ENCODE results near the gene C19orf44.
"Not testable (repeated sequence)": the region's sequence is repeated elsewhere in the genome, so short reads cannot be mapped to it uniquely, and the experiment has no call there.

Gene C19orf44

DNA sequence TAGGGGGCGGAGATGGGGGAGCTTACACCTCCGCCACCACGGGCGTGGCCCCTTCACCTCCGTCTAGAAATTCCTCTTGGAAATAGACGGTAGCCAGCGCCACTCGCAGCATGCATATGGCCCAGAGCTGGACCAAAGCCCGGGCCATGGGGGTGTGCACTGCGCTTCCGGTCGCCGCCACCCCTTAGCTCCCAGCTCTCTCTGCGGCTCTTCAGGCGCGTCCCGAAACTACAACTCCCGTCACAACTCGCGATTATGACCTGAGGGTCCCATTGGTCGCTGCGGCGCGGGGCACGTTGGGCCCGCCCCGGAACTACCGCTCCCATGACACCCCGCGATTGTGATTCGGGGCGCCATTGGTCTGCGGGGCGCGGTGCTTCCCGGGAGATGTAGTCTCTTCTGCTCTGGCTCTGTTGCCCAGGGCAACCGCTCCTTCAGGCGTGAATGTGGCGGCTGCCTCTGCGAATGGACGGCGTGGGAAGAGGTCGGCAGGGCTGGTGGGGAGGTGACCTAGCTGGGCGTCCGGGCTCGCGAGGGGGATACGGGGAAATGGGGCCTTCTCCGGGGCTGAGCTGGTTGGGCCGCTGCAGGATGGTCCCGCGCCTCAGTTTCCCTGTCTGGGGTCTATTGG is at the start of gene C19orf44, which contains the start of gene CALR3:
Gene C19orf44, plus strand, starts transcription at position 413 of the 631 bp plus-strand sequence. CDS start 4,399 bp downstream, outside the sequence.
Gene CALR3, minus strand, starts transcription at position 186 of the 631 bp plus-strand sequence. Its CDS starts 38 bp downstream, at position 148.
- in situ Hi-C loops (cut with MboI; ENCODE audit: low sequenced_read_pairs): no loop called here

DNA sequence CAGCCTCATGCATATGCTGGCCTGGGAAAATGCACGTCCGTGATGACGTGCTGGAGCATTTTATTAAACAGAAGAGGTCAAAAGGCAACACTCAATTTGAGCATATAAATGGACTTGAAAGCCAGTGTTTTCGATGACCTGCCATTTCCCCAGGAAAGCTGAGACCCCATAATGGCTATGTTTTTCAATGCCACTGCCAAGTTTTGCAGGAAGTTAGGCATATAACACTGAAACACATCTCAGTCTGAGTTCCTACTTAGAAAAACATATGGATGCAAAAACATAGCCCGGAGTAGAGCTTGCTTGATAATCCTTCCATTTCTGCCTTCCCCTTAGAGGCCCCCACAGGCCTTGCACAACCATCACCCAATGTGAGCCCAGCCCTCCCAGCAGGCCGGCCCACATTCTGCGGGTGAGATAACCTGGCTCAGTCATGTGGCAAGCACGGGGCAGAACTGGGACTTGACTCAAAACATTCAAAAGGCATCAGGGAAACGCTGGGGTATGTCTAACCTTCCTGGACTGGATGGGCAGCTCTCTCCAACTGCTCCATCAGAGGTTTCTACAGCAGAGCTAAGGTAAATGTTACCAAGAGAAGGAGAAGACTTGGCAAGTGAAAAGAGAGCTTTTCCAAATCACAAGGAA is 49.3 kb upstream of the C19orf44 start:
- in situ Hi-C loops (cut with MboI; ENCODE audit: low sequenced_read_pairs): no loop called here

DNA sequence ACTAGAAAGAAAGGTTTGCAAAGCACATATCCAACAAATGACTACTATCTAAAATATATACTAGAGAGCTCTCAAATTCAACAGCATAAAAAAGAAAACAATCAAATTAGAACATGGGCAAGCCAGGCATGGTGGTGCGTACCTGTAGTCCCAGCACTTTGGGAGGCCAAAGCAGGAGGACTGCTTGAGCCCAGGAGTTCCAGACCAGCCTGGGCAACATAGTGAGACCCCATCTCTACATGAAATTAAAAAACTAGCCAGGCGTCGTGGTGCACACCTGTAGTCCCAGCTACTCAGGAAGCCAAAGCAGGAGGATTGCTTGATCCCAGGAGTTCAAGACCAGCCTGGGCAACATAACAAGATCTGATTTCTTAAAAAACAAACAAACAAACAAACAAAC is 47.3 kb upstream of the C19orf44 start:
- in situ Hi-C loops (cut with MboI; ENCODE audit: low sequenced_read_pairs): not testable (repeated sequence)

DNA sequence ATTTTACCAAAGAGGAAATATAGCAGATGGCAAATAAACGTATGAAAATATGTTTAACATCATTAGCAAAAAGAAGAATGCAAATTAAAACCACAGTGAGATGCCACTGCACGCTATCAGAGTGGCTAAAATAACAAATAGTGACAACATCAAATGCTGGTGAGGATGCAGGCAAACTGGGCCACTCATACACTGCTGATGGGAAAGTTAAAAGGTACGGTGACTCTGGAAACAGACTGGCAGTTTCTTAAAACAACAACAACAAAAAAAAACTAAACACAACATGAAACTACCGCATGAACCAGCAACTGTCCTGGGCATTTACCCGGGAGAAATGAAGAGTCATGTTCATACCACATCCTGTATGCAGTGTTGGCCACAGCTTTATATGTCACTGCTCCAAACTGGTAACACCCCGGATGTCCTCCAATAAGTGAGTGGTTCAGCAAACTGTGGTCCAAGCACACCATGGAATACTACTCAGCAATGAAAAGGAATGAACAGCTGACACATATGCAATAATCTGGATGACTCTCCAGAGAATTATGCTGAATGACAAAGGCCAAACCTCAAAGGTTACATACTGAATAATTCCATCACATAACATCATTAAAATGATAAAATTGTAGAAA is 46.7 kb upstream of the C19orf44 start:
- in situ Hi-C loops (cut with MboI; ENCODE audit: low sequenced_read_pairs): no loop called here

DNA sequence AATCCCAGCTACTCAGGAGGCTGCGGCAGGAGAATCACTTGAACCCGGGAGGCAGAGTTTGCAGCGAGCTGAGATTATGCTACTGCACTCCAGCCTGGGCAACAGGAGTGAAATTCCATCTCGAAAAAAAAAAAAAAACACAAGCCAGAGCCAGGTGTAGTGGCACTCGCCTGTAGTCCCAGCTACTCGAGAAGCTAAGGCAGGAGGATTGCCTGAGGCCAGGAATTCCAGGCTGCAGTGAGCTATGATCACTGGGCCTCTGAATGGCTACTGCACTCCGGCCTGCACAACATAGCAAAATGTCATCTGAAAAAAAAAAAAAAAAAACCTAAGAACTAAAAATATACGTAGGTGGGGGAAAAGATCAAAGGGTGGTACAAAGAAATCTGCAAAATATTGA is 43.9 kb upstream of the C19orf44 start:
- in situ Hi-C loops (cut with MboI; ENCODE audit: low sequenced_read_pairs): no loop called here

DNA sequence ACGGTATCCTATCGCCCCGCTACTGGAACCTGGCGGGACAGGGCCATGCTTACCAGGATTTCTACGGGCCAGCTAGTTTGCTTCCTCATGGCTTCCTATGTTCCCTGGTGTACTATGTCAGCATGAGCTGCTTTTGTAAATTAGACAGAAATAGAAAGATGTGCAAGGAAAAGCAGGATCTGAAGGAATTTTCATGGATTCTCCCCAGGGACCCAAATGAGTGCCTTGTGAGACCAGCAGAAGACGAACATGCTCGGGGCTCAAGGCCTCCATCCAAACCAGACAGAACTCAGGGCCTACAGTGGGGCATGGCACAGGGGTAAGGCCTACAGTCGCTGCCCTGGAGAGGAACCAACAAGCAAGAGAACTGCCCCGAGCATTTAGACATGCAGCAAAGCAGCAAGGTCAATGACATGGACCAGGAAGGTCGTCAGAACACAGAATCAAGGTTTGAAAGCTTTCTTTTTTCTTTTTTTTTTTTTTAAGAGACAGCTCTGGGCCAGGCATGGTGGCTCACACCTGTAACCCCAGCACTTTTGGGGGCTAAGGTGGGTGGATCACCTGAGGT is 41.8 kb upstream of the C19orf44 start:
- in situ Hi-C loops (cut with MboI; ENCODE audit: low sequenced_read_pairs): no loop called here

DNA sequence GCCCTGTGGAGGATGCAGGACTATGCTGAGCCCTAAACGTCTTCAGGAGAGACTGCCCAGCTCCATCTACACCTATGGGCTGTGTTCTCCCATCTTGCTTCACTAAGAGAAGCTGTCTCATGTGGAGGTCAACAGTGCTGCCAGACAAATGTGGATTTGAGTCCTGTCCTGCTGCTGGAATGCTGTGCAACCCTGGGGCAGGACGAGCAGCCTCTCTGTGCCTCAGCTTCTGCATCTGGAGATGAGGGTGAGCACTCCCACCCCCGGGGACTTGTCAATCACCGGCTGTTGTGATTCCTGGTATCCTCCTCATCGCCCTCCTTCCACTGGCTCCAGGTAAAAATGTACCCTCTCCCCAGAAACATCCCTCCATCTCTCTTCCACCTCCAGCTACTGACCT is 40.7 kb upstream of the C19orf44 start:
- in situ Hi-C loops (cut with MboI; ENCODE audit: low sequenced_read_pairs): no loop called here

DNA sequence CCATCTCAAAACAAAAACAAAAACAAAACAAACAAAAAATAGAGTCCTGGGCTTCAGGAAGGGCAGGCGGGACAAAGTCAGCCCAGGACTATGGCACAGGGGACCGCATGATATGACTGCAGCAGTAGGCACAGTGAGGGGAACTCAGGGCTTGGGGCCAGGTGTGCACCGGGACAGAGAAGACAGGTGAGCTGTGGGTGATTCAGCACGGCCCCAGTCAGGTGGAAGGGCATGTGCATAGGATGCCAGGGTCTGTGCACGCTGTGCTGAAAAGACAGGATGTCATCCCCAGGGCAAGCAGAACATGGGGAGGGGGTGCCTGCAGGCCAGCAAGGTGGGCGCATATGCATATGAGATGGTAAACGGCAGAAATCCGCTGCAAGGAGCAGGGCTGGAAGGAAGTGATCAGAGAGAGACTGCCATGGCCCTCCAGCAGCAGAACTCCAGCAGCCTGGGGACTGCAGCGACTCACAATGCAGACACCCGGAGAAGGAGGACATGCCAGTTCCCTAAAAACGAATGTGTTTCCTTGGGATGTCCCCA is 39.5 kb upstream of the C19orf44 start:
- in situ Hi-C loops (cut with MboI; ENCODE audit: low sequenced_read_pairs): no loop called here

DNA sequence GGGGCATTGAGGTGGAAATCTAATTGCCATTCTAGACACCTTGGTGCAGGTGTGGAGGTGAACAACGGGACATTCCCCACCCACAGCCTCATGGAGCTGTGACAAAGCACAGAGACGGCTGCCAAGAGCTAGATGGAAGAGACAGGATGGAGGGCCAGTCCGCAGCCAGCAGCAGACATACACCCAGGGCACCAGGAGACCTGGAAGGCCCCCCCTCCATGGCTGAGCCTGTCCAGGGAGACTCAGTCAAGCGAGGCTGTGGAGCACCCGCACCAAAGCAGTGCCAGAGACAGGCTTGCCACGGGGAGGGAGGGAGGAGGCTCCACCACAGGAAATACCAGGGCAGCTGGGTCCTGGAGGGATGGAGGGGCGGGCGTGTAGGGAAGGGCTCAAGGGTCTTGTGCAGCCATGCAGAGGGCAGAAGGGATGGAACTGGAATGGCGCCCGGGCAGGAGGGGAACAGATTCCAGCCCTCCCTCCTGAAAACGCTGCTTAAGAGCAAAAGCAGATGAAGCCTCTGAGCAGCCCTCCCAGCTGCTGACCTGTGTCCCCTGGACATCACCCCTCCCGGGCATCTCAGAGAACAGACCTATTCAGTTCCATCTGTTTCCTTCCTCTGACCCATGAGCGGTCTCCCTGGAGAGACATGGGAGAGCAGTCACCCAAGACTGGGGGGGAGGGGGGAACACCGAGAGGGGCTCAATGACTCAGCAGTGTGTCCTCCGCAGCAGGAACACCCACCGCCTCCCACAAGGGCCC is 38.8 kb upstream of the C19orf44 start:
- in situ Hi-C loops (cut with MboI; ENCODE audit: low sequenced_read_pairs): no loop called here

DNA sequence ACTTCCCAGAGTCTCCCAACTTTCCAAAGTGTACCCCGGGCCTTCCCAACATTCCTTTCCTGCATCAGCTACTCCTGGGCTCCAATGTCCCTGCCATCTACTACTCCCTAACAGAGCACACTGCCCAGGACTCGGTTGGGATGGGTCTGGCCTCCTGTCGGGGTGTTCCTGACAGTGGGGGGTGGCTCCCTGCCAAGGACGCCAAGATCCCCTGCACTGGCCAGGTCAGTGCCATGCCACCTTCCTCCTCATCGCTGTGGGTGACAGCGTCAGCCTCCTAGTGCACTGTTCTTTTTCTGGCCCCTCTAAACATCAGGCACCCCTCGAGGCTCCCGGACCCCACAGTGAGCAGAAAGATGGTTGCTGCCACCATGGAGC is 38.3 kb upstream of the C19orf44 start:
- in situ Hi-C loops (cut with MboI; ENCODE audit: low sequenced_read_pairs): no loop called here

DNA sequence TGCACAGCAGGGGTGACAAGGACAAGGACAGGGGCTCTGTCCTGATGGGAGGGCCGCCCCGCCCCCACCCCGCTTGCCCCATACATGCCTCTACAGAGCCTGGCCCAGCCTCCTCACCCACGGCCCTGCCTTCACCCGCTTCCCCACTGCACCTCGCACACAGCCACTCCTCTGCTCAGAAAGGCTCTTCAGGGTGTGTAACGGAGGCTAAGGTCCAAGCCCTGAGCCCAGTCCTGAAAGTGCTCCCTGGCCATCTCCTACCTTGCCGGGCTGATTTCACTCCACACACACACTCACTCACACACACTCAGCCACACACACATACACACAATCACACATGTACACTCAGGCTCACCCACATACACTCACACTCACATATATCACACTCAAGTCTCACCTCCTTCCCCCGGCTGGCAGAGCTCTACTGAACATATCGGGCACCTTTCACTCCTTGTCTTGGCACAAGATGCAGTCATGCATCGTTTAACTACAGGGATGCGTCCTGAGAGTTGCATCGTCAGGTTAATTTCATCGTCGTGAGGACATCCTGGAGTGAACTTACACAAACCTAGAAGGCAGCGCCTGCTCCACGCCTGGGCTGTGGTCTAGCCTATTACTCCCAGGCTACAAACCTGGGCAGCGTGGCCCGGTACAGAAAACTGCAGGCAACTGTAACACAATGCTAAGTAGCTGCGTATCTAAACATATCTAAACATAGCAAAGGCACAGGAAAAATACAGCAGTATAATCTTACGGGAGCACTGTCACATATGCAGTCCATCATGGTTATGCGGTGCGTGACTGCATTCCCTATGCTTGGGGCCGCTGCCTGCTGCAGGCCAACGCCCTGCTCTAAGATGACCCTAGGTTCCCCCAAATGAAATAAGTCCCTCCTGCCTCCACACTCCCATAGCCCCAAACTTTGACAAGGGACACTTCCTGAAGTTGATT is 37.5 kb upstream of the C19orf44 start:
- in situ Hi-C loops (cut with MboI; ENCODE audit: low sequenced_read_pairs): no loop called here

DNA sequence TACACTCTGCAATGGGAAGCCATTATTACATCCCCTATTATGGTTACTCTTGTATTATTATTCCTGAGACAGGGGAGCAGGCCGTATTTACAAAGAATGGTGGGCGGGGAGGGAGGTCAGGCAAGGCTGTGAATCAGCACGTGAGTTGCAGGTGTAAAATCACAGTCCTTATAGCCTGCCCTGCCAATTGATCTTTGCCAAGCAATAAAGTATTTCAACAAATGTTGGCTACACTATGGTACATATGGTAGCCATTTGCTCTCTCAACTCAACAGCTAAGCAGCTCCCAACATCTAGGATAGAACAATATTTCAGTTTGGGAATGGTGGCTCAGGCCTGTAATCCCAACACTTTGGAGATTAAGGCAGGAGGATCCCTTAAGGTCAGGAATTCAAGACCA is 36.5 kb upstream of the C19orf44 start:
- in situ Hi-C loops (cut with MboI; ENCODE audit: low sequenced_read_pairs): no loop called here

DNA sequence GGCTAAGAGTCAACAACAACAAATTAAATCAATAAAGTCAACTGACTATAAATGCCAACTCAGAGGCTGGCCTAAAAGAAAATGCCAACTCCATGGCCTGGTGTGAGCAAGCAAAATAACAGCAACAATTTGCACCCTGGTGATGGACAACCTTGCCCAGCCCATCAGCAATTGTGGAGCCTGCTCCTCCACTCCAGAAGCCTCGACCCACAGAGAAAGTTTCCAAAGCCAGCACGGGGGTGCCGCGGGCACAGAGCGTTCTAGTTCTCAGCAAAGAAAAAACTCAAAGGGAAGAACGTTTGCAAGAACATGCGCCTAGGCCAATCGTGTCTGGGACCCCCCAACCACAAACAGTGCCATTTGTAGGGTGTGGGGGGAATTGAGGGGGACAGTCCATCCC is 35.7 kb upstream of the C19orf44 start:
- in situ Hi-C loops (cut with MboI; ENCODE audit: low sequenced_read_pairs): no loop called here

DNA sequence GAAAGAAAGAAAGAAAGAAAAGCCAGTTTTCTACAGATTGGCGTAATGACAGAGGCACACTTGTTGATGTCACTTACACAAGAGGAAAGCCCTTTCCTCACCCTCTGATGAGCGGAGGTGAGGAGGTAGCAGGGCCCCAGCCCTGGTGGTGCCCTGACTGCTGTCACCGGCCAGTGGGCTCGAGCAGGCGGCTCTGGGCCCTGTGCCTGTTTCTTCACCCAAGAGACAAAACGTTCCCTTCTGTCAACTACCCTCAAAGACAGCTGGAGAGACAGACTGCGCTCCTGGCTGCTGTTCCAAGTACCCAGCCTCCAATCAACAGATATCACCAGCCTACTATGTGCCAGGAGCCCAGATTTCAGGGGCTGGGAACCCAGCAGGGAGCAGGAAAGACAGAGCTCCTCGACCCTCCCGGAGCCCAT is 34.6 kb upstream of the C19orf44 start:
- in situ Hi-C loops (cut with MboI; ENCODE audit: low sequenced_read_pairs): no loop called here

DNA sequence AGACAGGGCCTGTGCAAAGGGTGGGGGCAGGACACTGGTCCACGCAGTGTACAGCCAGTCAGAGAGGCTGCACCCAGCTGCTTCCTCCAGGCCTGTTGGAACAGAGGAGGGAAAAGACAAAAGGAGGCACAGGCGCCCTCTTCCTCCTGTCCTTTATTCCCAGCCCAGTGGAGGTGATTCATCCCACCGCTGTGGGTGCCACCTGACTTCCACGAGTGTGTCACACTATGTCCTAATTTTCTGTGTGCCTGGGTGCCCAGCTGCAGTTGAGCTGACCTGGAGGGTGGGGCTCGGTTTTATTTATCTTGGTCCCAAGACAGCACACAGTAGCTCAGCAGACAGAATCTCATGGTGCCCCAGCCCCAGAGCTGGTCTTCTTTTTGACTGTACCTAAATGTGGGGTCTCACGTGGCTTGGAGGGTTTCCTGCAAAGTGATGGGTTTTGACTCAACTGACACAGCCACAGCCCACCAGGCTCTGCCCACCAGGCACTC is 33.4 kb upstream of the C19orf44 start:
- in situ Hi-C loops (cut with MboI; ENCODE audit: low sequenced_read_pairs): no loop called here

DNA sequence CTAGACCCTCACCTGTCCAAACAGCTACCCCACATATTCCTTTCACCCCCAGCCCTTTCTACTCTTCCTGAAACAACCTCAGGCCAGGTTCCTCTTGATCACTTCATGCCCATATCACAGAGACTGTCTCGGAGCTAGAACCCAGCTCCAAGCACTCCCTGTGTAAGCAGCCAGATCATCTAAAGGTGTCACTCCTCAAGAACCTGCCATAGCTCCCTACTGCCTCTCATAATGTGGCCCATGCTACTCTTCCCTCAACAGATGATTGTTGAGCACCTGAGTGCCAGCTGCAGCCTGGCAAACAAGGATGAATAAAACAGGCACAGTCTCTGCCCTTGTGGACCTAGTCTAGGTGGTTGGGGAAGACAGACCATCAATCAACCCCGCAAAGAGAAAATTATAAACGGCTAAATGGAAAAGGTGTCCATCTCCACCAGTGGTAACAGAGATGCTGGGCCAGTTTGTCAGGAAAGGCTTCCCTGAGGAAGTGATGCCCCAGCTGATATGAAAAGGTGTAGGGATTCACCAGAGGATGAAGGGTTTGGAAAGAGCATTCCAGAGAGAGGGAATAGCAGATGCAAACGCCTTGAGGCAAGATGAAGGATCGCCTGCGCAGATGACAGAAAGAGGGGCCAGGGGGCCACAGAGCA is 32.7 kb upstream of the C19orf44 start:
- in situ Hi-C loops (cut with MboI; ENCODE audit: low sequenced_read_pairs): no loop called here

DNA sequence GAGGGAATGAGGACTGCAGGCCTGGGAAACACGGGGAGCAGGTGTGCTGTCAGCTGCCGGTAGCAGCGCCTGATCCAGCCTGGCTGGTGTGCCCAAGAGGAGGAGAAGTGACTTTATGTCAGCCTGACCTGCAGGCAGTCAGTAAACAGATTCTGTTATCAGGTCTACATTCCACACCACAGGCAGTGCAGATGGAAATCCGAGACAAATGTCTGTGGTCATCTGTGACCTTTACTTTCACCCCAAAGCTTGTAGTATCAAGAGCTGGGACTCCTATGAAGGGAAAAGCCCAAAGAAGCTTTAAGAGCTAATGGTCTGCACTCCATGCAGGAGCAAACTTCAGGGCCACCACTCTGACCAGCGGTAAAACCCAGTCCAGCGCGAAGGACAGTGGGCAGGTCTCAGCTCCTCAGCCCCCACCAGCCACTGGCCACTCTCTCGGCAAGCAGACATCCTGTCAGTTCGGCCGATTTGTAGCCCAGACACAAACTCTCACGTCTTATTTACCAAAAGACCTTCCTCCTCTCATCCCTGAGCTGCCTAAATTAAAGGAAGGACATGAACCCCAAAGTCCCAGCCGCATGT is 32.1 kb upstream of the C19orf44 start:
- in situ Hi-C loops (cut with MboI; ENCODE audit: low sequenced_read_pairs): no loop called here

DNA sequence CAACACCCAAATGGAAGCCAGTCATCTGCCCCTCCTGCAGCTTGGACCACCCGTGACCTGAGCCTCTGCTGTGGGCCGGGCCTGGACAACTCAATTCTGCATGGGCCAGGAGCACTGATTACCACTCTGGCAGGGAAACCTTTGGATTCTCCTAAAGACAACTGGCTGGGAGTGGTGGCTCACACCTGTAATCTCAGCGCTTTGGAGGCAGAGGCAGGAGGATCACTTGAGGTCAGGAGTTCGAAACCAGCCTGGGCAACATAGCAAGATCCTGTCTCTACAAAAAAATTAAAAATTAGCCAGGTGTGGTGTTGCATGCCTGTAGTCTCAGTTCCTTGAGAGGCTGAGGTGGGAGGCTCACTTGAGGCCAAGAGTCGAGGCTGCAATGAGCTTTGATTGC is 31.0 kb upstream of the C19orf44 start:
- in situ Hi-C loops (cut with MboI; ENCODE audit: low sequenced_read_pairs): no loop called here

All from HL-60/S4 (cell line).